ENCODE results near the gene SEC11C.
"Not testable (repeated sequence)": the region's sequence is repeated elsewhere in the genome, so short reads cannot be mapped to it uniquely, and the experiment has no call there.

Gene SEC11C

GRCh38 chr18:59139615-59140301 is at the start of gene SEC11C:
TSS of gene SEC11C (plus strand) at chr18:59139884. CDS start at chr18:59139949, 65 bp downstream.
- DNase-seq (ENCODE audit: low spot score), result peak; percentile 66

GRCh38 chr18:59090966-59091603 is 48.6 kb upstream of the SEC11C start:
- DNase-seq (ENCODE audit: low spot score), result no peak

GRCh38 chr18:59093668-59094067 is 46.0 kb upstream of the SEC11C start:
- no peak for DNase-seq (ENCODE audit: low spot score)

DNA sequence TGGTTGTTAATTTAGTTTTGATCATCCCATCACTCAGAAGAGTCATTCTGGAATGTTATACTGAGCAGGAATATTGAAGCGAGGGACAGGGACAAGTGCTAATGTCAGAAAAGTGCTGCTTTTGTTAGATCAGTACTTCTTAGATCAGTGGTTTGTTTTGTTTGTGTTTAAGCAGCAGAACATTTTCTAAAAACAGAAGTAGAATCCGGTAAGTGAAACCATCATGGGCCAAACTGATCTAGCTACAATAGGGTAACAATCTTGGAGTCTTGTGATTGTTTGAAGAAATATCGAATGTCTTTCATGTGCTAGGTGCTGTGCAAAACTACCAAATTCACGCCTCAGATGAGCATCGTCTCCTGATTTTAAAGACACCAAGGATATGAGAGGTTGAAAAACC is 45.1 kb upstream of the SEC11C start:
- no peak for DNase-seq (ENCODE audit: low spot score)

GRCh38 chr18:59096098-59096789 is 43.4 kb upstream of the SEC11C start:
- no peak for DNase-seq (ENCODE audit: low spot score)

DNA sequence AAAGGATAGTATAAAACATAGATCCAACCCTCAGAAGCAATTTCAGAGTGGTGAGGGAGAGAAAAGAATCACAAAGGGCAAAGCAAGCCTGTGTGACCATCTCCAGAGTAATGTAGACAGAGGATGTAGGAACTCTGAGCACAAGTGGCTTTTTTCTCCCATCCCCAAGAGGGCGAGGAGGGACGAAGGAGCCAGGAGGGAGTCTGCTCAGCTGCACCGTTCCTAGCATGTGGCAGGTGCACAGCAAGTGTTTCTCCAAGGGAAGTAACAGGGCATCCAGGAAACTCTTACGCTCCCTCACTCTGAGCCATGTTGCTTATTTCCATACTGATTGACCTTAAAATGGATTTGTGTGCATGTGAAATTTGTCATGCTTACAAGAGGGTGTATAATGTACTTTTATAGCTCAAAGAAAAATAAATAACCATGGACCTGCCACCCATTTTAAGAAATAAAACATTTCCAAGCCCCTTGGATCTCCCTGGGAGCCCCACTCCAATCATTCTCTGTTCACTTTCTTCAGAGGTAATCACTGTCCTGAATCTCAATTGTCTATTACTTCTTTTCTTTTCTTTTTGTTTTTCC is 37.8 kb upstream of the SEC11C start:
- no peak for DNase-seq (ENCODE audit: low spot score)

- DNase-seq (ENCODE audit: low spot score), result no peak
Measured at GRCh38 chr18:59109375-59109774, 30.3 kb upstream of the SEC11C start.

DNA sequence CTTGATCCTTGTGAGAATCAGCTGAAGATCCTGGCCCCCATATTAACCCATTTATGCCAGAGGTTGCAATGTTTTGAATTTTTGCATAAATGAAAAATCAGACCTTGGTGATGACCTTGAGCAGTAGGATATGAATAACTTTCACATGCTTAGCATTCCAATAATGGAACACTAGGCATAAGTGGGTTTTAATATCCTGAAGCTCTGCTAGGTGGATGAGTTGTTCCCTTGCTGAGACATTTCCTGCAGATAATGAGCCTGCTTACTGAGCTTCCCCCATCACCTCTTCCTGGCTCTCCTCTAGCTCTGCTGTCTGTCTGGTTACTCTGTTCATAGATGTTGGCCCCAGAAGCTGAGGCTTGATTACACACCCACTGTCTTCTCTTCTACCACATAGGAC is 25.5 kb upstream of the SEC11C start:
- DNase-seq (ENCODE audit: low spot score), result no peak

- no peak for DNase-seq (ENCODE audit: low spot score)
Measured at GRCh38 chr18:59123588-59124369, 15.9 kb upstream of the SEC11C start.

DNA sequence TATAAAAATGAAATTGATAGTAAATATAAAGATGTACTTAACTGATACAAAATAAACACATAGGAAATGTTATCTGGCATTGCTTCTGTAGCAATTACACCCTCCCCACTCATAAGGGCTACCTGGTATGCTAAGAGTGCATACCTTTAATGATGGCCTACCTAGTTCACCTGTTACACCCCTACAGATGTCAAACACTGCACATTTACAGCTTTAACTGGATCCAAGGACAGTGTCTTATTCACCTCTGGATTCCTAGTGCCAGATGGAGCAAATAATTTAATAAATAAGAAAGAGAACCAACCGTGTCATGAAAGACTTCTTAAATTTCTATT is 15.3 kb upstream of the SEC11C start:
- no peak for DNase-seq (ENCODE audit: low spot score)

- DNase-seq (ENCODE audit: low spot score), result no peak
Measured at GRCh38 chr18:59127047-59127446, 12.6 kb upstream of the SEC11C start.

- DNase-seq (ENCODE audit: low spot score), result no peak
Measured at GRCh38 chr18:59129951-59130703, 9.6 kb upstream of the SEC11C start.

GRCh38 chr18:59132810-59133465 is 6.7 kb upstream of the SEC11C start:
- DNase-seq (ENCODE audit: low spot score), result no peak

- DNase-seq (ENCODE audit: low spot score), result peak; percentile 79
Measured at GRCh38 chr18:59139291-59139614, 431 bp upstream of the SEC11C start.

DNA sequence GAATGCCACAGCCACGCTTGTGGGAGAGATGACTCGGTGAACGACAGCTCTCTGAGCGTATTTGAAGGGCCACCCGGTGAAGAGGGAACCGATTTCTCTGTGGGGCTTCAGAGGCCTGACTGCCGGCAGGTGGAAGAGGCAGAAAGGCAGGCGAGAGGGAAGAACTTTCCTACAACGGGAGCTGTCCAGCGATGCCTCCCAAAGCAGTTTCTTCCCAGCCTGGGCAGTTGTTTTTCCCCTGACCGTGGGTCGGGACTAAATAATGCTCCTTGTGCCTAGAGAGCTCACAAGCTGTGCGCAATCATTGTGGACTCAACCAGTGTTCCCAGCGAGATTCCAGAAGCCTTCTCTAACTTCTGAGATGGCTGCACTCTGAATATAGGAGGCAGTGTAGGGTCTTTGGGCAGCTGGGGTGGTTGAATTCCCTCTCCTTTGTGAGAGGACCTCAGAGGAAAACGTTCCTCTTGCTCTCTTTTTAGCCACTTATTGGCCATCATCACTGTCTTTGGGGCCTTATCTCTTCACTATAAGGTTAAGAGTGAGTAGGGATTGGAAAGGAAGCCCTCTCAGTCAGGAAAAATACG is 710 bp downstream of the SEC11C start:
- peak; percentile 6 for DNase-seq (ENCODE audit: low spot score)

GRCh38 chr18:59141294-59142068 is 1.8 kb downstream of the SEC11C start:
- DNase-seq (ENCODE audit: low spot score), result peak; percentile 49

GRCh38 chr18:59142274-59142673 is 2.6 kb downstream of the SEC11C start:
- DNase-seq (ENCODE audit: low spot score), result no peak

- DNase-seq (ENCODE audit: low spot score), result not testable (repeated sequence)
Measured at GRCh38 chr18:59142800-59143416, 3.2 kb downstream of the SEC11C start.

GRCh38 chr18:59143441-59143840 is 3.8 kb downstream of the SEC11C start:
- DNase-seq (ENCODE audit: low spot score), result no peak
